GM23338 (cell line): ENCODE measurements around the gene HLA-DMA. TPM values are rescaled to one million over a fixed set of nuclear protein-coding genes. Genes with fewer than 3 reads are reported as not detected.

Experiments used
- ATAC-seq: fragments of 200-7000 bp; cut with Tn5 transposase; 3 replicates; pipeline ENCODE4 v1.9.1; 2020
- DNase-seq: peaks from one replicate; pipeline ENCODE4 v3.0.0-alpha.2; 2015; ENCODE audit warnings: low spot score
- H2AFZ ChIP-seq: fragments of 200-600 bp; sonication (generic); 2 replicates; pipeline ENCODE4 v1.8.0; 2016; ENCODE audit warnings: antibody characterized with exemption, mild to moderate bottlenecking, moderate library complexity
- H3F3A ChIP-seq: fragments of 200-600 bp; sonication (generic); replicated peaks from 2 replicates; pipeline ENCODE4 v1.8.0; 2017; ENCODE audit warnings: antibody characterized with exemption, mixed run types, low read depth
- H3K27ac ChIP-seq: fragments of 200-600 bp; sonication (generic); 2 replicates; pipeline ENCODE4 v1.6.1; 2016; ENCODE audit warnings: low read depth
- H3K27me3 ChIP-seq: fragments of 200-600 bp; sonication (generic); 2 replicates; pipeline ENCODE4 v1.8.0; 2016; ENCODE audit warnings: mild to moderate bottlenecking, mixed run types, moderate library complexity; ENCODE audit not compliant: insufficient read depth
- H3K36me3 ChIP-seq: fragments of 200-600 bp; sonication (generic); 2 replicates; pipeline ENCODE4 v1.8.0; 2016; ENCODE audit warnings: mild to moderate bottlenecking; ENCODE audit not compliant: insufficient read depth
- H3K4me1 ChIP-seq: fragments of 200-600 bp; sonication (generic); 2 replicates; pipeline ENCODE4 v1.8.0; 2016; ENCODE audit warnings: mild to moderate bottlenecking, moderate library complexity; ENCODE audit not compliant: insufficient read depth
- H3K4me2 ChIP-seq: fragments of 200-600 bp; sonication (generic); 2 replicates; pipeline ENCODE4 v1.7.1; 2017; ENCODE audit warnings: mixed run types
- H3K4me3 ChIP-seq: fragments of 200-600 bp; sonication (generic); 2 replicates; pipeline ENCODE4 v1.6.1; 2016; ENCODE audit warnings: mixed run types
- H3K79me2 ChIP-seq: fragments of 200-600 bp; sonication (generic); replicated peaks from 2 replicates; pipeline ENCODE4 v1.8.0; 2017; ENCODE audit warnings: mild to moderate bottlenecking; ENCODE audit not compliant: insufficient read depth
- H3K9me2 ChIP-seq: fragments of 200-600 bp; sonication (generic); 2 replicates; pipeline ENCODE4 v1.8.0; 2017; ENCODE audit not compliant: insufficient read depth
- H4K20me1 ChIP-seq: fragments of 200-600 bp; sonication (generic); replicated peaks from 2 replicates; pipeline ENCODE4 v1.8.0; 2017; ENCODE audit warnings: mild to moderate bottlenecking; ENCODE audit not compliant: insufficient read depth
- H3K27ac Mint-ChIP-seq: 2 replicates; pipeline ENCODE4 v1.8.0; 2020; ENCODE audit warnings: inconsistent platforms, mild to moderate bottlenecking, moderate library complexity, mixed read lengths
- H3K27me3 Mint-ChIP-seq: 3 replicates; pipeline ENCODE4 v1.8.0; 2022; ENCODE audit warnings: low read depth, mild to moderate bottlenecking, moderate library complexity, mixed read lengths, inconsistent platforms; ENCODE audit not compliant: insufficient read depth, poor library complexity
- H3K36me3 Mint-ChIP-seq: 3 replicates; pipeline ENCODE4 v1.8.0; 2021; ENCODE audit warnings: low read depth, mild to moderate bottlenecking, inconsistent platforms, moderate library complexity, mixed read lengths
- H3K4me1 Mint-ChIP-seq: 3 replicates; pipeline ENCODE4 v1.8.0; 2020; ENCODE audit warnings: mild to moderate bottlenecking, inconsistent platforms, mixed read lengths
- H3K4me3 Mint-ChIP-seq: 3 replicates; pipeline ENCODE4 v1.8.0; 2021; ENCODE audit warnings: moderate library complexity, mild to moderate bottlenecking, inconsistent platforms, mixed read lengths
- H3K9me3 Mint-ChIP-seq: 3 replicates; pipeline ENCODE4 v1.8.0; 2020; ENCODE audit warnings: moderate library complexity, mild to moderate bottlenecking, inconsistent platforms, mixed read lengths
- CREB1 ChIP-seq: fragments of 250-450 bp; sonication (Bioruptor Pico); IDR thresholded peaks from 2 replicates; pipeline ENCODE4 v1.5.0; 2020; ENCODE audit warnings: low read depth, mild to moderate bottlenecking, moderate library complexity
- EZH2 ChIP-seq: fragments of 200-600 bp; sonication (generic); IDR thresholded peaks from one replicate; pipeline ENCODE4 v1.8.0; 2017; ENCODE audit warnings: antibody characterized with exemption, mild to moderate bottlenecking, low read depth; ENCODE audit not compliant: unreplicated experiment
- EZH2phosphoT487 ChIP-seq: fragments of 200-600 bp; sonication (generic); IDR thresholded peaks from one replicate; pipeline ENCODE4 v1.8.1; 2018; ENCODE audit warnings: antibody characterized with exemption; ENCODE audit not compliant: unreplicated experiment
- JUNB ChIP-seq: IDR thresholded peaks from one replicate; pipeline ENCODE4 v1.6.1; 2016; ENCODE audit warnings: antibody characterized with exemption; ENCODE audit not compliant: unreplicated experiment
- NANOG ChIP-seq: IDR thresholded peaks from 2 replicates; pipeline ENCODE4 v1.6.1; 2016; ENCODE audit warnings: antibody characterized with exemption, borderline replicate concordance
- POLR2AphosphoS5 ChIP-seq: IDR thresholded peaks from 2 replicates; pipeline ENCODE4 v1.6.1; 2016; ENCODE audit warnings: antibody characterized with exemption, low read depth
- STAT1 ChIP-seq: IDR thresholded peaks from one replicate; pipeline ENCODE4 v1.6.1; 2016; ENCODE audit warnings: antibody characterized with exemption; ENCODE audit not compliant: unreplicated experiment
- ZNF114 ChIP-seq: fragments of 250-450 bp; sonication (Bioruptor Pico); IDR thresholded peaks from 2 replicates; pipeline ENCODE4 v1.5.0; 2020; ENCODE audit warnings: mild to moderate bottlenecking, moderate library complexity
- ZNF331 ChIP-seq: fragments of 250-450 bp; sonication (Bioruptor Pico); IDR thresholded peaks from 2 replicates; pipeline ENCODE4 v1.5.0; 2020; ENCODE audit warnings: low read depth, mild to moderate bottlenecking, moderate library complexity
- polyA plus RNA-seq: library from polyadenylated mRNA; unstranded; fragments of >200 nt; fragmentation: Nextera tagmentation; extraction: Ambion mirVana; gene quantifications from 2 replicates; pipeline ENCODE4 v1.2.1, GENCODE V29; 2016
- total RNA-seq: library from RNA; depleted of rRNA; stranded (reverse); fragments of >200 nt; shearing (Covaris generic); gene quantifications from 2 replicates; pipeline ENCODE4 v1.2.3, GENCODE V29; 2014
- TF ChIP-seq, protein P1 (sequence below): IDR thresholded peaks from 2 replicates; pipeline ENCODE4 v1.6.1; 2016; ENCODE audit warnings: antibody characterized with exemption
- TF ChIP-seq, protein P2 (sequence below): IDR thresholded peaks from one replicate; pipeline ENCODE4 v1.6.1; 2018; ENCODE audit warnings: antibody characterized with exemption; ENCODE audit not compliant: unreplicated experiment
- TF ChIP-seq, protein P3 (sequence below), 2 experiments: fragments of 200-600 bp in 1 of 2; sonication (generic) in 1 of 2; conservative IDR thresholded peaks; 2 replicates each; pipeline versions ENCODE4 v1.5.1 to v1.6.1; 2016 to 2017; ENCODE audit warnings: antibody characterized with exemption in 2 of 2, low read depth in 2 of 2, mild to moderate bottlenecking in 2 of 2, moderate library complexity in 1 of 2
- TF ChIP-seq, protein P4 (sequence below): fragments of 250-450 bp; sonication (Bioruptor Pico); IDR thresholded peaks from 2 replicates; pipeline ENCODE4 v1.5.0; 2020; ENCODE audit warnings: mild to moderate bottlenecking, moderate library complexity

The HLA-DMA gene
- total and polyA plus RNA-seq, 2 experiments from 2014 or later = 5.2 to 6.2 TPM

DNA sequence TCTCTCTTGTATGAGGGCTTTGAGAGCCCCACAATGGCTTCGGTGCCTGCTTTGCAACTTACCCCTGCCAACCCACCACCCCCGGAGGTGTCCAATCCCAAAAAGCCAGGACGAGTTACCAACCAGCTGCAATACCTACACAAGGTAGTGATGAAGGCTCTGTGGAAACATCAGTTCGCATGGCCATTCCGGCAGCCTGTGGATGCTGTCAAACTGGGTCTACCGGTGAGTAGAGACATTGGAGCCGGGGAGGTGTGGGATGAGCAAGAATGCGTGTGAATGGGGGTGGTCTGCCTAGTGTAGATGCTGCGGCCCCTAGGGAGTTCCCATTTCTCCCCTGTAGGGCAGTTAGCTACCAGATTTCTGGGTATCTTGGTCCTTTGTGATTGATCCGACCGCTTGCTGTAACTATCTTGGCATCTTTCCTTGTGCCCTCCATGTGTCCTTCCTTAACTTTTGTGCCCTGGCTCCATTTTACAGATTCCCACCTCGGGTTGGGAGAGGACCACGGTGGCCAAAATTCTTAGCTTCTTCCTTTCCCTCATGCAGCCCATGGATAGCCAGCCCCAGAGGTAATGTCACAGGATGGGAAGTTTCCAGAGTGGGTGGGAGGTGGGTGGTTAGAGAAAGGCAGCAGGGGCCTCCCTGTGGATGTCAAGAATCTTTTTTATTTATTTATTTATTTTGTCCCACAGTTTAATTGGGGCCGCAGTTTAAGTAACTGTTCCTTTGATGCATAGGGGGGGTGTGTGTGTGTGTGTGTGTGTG is 21.8 kb upstream of the HLA-DMA start:
- peaks cover 68% of the 10 kb centered on the region for H3K36me3 ChIP-seq
- peaks cover 70% of the 10 kb centered on the region for H3F3A ChIP-seq
- H3K27me3 ChIP-seq = no peaks in the 10 kb centered on the region
- TF ChIP-seq, protein P1, sequence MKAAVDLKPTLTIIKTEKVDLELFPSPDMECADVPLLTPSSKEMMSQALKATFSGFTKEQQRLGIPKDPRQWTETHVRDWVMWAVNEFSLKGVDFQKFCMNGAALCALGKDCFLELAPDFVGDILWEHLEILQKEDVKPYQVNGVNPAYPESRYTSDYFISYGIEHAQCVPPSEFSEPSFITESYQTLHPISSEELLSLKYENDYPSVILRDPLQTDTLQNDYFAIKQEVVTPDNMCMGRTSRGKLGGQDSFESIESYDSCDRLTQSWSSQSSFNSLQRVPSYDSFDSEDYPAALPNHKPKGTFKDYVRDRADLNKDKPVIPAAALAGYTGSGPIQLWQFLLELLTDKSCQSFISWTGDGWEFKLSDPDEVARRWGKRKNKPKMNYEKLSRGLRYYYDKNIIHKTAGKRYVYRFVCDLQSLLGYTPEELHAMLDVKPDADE = no peak
- TF ChIP-seq CREB1 (CRISPR knock-in tag) = no peak
- TF ChIP-seq JUNB = no peak
- TF ChIP-seq POLR2AphosphoS5 = no peak
- TF ChIP-seq STAT1 = no peak
- no peak for TF ChIP-seq NANOG
- no peak for TF ChIP-seq ZNF331 (CRISPR knock-in tag)
- TF ChIP-seq, protein P2, sequence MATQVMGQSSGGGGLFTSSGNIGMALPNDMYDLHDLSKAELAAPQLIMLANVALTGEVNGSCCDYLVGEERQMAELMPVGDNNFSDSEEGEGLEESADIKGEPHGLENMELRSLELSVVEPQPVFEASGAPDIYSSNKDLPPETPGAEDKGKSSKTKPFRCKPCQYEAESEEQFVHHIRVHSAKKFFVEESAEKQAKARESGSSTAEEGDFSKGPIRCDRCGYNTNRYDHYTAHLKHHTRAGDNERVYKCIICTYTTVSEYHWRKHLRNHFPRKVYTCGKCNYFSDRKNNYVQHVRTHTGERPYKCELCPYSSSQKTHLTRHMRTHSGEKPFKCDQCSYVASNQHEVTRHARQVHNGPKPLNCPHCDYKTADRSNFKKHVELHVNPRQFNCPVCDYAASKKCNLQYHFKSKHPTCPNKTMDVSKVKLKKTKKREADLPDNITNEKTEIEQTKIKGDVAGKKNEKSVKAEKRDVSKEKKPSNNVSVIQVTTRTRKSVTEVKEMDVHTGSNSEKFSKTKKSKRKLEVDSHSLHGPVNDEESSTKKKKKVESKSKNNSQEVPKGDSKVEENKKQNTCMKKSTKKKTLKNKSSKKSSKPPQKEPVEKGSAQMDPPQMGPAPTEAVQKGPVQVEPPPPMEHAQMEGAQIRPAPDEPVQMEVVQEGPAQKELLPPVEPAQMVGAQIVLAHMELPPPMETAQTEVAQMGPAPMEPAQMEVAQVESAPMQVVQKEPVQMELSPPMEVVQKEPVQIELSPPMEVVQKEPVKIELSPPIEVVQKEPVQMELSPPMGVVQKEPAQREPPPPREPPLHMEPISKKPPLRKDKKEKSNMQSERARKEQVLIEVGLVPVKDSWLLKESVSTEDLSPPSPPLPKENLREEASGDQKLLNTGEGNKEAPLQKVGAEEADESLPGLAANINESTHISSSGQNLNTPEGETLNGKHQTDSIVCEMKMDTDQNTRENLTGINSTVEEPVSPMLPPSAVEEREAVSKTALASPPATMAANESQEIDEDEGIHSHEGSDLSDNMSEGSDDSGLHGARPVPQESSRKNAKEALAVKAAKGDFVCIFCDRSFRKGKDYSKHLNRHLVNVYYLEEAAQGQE = no peak
- TF ChIP-seq, protein P3, sequence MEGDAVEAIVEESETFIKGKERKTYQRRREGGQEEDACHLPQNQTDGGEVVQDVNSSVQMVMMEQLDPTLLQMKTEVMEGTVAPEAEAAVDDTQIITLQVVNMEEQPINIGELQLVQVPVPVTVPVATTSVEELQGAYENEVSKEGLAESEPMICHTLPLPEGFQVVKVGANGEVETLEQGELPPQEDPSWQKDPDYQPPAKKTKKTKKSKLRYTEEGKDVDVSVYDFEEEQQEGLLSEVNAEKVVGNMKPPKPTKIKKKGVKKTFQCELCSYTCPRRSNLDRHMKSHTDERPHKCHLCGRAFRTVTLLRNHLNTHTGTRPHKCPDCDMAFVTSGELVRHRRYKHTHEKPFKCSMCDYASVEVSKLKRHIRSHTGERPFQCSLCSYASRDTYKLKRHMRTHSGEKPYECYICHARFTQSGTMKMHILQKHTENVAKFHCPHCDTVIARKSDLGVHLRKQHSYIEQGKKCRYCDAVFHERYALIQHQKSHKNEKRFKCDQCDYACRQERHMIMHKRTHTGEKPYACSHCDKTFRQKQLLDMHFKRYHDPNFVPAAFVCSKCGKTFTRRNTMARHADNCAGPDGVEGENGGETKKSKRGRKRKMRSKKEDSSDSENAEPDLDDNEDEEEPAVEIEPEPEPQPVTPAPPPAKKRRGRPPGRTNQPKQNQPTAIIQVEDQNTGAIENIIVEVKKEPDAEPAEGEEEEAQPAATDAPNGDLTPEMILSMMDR (conservative IDR thresholded peaks at IDR 0.05; ENCODE audit: low read depth in 2 of 2) = no peak
- TF ChIP-seq ZNF114 (CRISPR knock-in tag) = no peak
- no peak for TF ChIP-seq EZH2phosphoT487
- TF ChIP-seq, protein P4, sequence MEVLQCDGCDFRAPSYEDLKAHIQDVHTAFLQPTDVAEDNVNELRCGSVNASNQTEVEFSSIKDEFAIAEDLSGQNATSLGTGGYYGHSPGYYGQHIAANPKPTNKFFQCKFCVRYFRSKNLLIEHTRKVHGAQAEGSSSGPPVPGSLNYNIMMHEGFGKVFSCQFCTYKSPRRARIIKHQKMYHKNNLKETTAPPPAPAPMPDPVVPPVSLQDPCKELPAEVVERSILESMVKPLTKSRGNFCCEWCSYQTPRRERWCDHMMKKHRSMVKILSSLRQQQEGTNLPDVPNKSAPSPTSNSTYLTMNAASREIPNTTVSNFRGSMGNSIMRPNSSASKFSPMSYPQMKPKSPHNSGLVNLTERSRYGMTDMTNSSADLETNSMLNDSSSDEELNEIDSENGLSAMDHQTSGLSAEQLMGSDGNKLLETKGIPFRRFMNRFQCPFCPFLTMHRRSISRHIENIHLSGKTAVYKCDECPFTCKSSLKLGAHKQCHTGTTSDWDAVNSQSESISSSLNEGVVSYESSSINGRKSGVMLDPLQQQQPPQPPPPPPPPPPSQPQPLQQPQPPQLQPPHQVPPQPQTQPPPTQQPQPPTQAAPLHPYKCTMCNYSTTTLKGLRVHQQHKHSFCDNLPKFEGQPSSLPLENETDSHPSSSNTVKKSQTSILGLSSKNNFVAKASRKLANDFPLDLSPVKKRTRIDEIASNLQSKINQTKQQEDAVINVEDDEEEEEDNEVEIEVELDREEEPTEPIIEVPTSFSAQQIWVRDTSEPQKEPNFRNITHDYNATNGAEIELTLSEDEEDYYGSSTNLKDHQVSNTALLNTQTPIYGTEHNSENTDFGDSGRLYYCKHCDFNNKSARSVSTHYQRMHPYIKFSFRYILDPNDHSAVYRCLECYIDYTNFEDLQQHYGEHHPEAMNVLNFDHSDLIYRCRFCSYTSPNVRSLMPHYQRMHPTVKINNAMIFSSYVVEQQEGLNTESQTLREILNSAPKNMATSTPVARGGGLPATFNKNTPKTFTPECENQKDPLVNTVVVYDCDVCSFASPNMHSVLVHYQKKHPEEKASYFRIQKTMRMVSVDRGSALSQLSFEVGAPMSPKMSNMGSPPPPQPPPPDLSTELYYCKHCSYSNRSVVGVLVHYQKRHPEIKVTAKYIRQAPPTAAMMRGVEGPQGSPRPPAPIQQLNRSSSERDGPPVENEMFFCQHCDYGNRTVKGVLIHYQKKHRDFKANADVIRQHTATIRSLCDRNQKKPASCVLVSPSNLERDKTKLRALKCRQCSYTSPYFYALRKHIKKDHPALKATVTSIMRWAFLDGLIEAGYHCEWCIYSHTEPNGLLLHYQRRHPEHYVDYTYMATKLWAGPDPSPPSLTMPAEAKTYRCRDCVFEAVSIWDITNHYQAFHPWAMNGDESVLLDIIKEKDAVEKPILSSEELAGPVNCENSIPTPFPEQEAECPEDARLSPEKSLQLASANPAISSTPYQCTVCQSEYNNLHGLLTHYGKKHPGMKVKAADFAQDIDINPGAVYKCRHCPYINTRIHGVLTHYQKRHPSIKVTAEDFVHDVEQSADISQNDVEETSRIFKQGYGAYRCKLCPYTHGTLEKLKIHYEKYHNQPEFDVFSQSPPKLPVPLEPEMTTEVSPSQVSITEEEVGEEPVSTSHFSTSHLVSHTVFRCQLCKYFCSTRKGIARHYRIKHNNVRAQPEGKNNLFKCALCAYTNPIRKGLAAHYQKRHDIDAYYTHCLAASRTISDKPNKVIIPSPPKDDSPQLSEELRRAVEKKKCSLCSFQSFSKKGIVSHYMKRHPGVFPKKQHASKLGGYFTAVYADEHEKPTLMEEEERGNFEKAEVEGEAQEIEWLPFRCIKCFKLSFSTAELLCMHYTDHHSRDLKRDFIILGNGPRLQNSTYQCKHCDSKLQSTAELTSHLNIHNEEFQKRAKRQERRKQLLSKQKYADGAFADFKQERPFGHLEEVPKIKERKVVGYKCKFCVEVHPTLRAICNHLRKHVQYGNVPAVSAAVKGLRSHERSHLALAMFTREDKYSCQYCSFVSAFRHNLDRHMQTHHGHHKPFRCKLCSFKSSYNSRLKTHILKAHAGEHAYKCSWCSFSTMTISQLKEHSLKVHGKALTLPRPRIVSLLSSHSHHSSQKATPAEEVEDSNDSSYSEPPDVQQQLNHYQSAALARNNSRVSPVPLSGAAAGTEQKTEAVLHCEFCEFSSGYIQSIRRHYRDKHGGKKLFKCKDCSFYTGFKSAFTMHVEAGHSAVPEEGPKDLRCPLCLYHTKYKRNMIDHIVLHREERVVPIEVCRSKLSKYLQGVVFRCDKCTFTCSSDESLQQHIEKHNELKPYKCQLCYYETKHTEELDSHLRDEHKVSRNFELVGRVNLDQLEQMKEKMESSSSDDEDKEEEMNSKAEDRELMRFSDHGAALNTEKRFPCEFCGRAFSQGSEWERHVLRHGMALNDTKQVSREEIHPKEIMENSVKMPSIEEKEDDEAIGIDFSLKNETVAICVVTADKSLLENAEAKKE (CRISPR knock-in tag) = no peak
- no peak for TF ChIP-seq EZH2
- peak overlapping the region; percentile 99 for H3K4me3 ChIP-seq
- H3K27me3 Mint-ChIP-seq = peaks cover 67% of the 10 kb centered on the region
- DNase-seq = no peak
- 0 out of 2 replicates have a peak overlapping the region, but pooled peaks have one; percentile 61 for H3K27ac ChIP-seq
- H3K36me3 Mint-ChIP-seq = peaks cover 96% of the 10 kb centered on the region
- H3K4me2 ChIP-seq = peak overlapping the region; percentile 96
- no peak overlapping the region for H3K27ac Mint-ChIP-seq
- H3K9me3 Mint-ChIP-seq = peaks cover 12% of the 10 kb centered on the region
- peaks cover 85% of the 10 kb centered on the region for H3K79me2 ChIP-seq
- peak overlapping the region; percentile 98 for H3K4me3 Mint-ChIP-seq
- H3K9me2 ChIP-seq = no peaks in the 10 kb centered on the region
- no peak overlapping the region for H2AFZ ChIP-seq
- H3K4me1 ChIP-seq = peaks cover 31% of the 10 kb centered on the region; the same call in 1 of the 2 replicates
- H4K20me1 ChIP-seq = peaks cover 73% of the 10 kb centered on the region
- peaks cover 38% of the 10 kb centered on the region for H3K4me1 Mint-ChIP-seq
- ATAC-seq = no peak
